ENCODE results near the gene CCNF.
A peak's percentile ranks its signal among the peaks of the same experiment; 100 is the strongest.

DNA sequence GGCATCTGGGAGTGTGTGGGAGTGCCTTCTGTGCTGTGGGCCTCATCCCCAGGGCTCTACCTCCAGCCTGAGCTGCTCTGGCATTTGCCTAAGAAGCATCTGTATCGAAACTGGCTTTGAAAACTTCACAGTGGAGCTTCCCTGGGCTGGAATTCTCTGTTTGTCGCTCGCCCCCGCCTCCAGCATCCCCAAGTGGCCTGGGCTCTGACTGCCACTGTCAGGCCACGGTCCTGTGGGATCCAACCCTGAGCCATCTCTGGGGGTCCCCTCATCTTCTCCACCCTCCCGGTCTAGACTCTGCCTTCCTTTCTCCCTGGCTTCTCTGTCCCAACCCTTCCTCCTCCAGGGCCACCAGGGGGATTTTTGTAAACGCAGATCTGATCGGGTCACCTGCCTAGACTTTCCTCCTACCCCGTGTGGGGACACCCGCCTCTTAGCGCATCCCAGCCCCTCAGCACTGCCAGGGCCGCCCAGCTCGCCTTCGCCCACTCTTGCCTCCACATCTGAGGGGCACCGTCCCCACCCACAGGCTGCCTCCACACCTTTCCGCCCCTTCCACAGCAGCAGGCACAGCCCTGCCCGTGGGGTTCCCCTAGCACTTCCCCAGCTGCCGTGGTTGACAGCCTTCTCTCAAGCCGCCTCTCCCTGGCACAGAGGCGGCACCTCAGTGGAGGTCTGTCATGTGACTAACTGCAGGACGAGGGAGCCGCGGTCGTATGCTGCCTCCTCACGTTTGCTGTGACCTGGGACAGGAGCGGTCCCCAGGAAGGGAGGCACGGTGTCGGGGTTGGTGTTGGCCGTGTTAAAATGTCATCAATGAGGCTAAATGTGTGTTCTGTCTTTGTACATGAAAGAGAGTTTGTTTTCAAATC is 57.6 kb downstream of the CCNF start:
- TF ChIP-seq, protein P1, sequence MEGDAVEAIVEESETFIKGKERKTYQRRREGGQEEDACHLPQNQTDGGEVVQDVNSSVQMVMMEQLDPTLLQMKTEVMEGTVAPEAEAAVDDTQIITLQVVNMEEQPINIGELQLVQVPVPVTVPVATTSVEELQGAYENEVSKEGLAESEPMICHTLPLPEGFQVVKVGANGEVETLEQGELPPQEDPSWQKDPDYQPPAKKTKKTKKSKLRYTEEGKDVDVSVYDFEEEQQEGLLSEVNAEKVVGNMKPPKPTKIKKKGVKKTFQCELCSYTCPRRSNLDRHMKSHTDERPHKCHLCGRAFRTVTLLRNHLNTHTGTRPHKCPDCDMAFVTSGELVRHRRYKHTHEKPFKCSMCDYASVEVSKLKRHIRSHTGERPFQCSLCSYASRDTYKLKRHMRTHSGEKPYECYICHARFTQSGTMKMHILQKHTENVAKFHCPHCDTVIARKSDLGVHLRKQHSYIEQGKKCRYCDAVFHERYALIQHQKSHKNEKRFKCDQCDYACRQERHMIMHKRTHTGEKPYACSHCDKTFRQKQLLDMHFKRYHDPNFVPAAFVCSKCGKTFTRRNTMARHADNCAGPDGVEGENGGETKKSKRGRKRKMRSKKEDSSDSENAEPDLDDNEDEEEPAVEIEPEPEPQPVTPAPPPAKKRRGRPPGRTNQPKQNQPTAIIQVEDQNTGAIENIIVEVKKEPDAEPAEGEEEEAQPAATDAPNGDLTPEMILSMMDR (optimal IDR thresholded peaks at IDR 0.05 in 1 of 3, IDR thresholded peaks at IDR 0.05 in 1 of 3, conservative IDR thresholded peaks at IDR 0.05 in 1 of 3; ENCODE audit: extremely low read depth in 1 of 3, insufficient read depth in 2 of 3, low read length in 3 of 3), result peak; percentile 32 to 76 (median 52)
- no peak for TF ChIP-seq EZH2 (IDR thresholded peaks at IDR 0.05; ENCODE audit: low read length)

All from keratinocyte (primary cell).